Testis (tissue), 2 donors: Measurements from ENCODE around the gene PANX1.

ENCODE experiments used
- CTCF ChIP-seq, 3 experiments: fragments of 450-650 bp in 2 of 3; fragments of 200-600 bp in 1 of 3; sonication (generic) in 1 of 3; IDR thresholded peaks; one replicate each; pipeline ENCODE4 v1.5.1; 2016 to 2019; ENCODE audit warnings: antibody characterized with exemption in 3 of 3, mild to moderate bottlenecking in 2 of 3, moderate library complexity in 1 of 3
- POLR2A ChIP-seq: fragments of 450-650 bp; IDR thresholded peaks from one replicate; pipeline ENCODE4 v1.6.1; 2017; ENCODE audit warnings: antibody characterized with exemption, mild to moderate bottlenecking, moderate library complexity

- no peak for TF ChIP-seq POLR2A
- TF ChIP-seq CTCF (IDR thresholded peaks at IDR 0.05) = peak; percentile 75 to 88 (median 84)
Measured at GRCh38 chr11:94183886-94184264, 55.2 kb downstream of the PANX1 start.
